ENCODE measurements around the gene C1orf21.

C1orf21 gene

GRCh38 chr1:184455786-184456185 is 69.0 kb downstream of the C1orf21 start:
- DNase-seq = peak in 3 of 4 experiments; percentile 36 to 57 (median 52)

- DNase-seq = peak; percentile 40 to 81 (median 64)
These were observed 69.4 kb downstream of the C1orf21 start for GRCh38 chr1:184456189-184456588.

GRCh38 chr1:184457500-184457899 is 70.7 kb downstream of the C1orf21 start:
- no peak for DNase-seq

GRCh38 chr1:184461321-184461720 is 74.5 kb downstream of the C1orf21 start:
- no peak for DNase-seq

- DNase-seq = peak; percentile 62 to 82 (median 72)
These were observed 75.3 kb downstream of the C1orf21 start for GRCh38 chr1:184462155-184462554.

GRCh38 chr1:184462990-184463389 is 76.2 kb downstream of the C1orf21 start:
- peak in 3 of 4 experiments; percentile 21 to 35 (median 32) for DNase-seq

- no peak for DNase-seq
These were observed 76.9 kb downstream of the C1orf21 start for GRCh38 chr1:184463680-184464079.

- DNase-seq = no peak
These were observed 77.9 kb downstream of the C1orf21 start for GRCh38 chr1:184464757-184465156.

GRCh38 chr1:184465489-184466146 is 78.8 kb downstream of the C1orf21 start:
- DNase-seq = no peak

GRCh38 chr1:184467295-184467694 is 80.5 kb downstream of the C1orf21 start:
- DNase-seq = no peak

- no peak for DNase-seq
These were observed 82.6 kb downstream of the C1orf21 start for GRCh38 chr1:184469396-184469795.

GRCh38 chr1:184471686-184472085 is 84.9 kb downstream of the C1orf21 start:
- DNase-seq = no peak

GRCh38 chr1:184472136-184472535 is 85.3 kb downstream of the C1orf21 start:
- no peak for DNase-seq

- DNase-seq = no peak
These were observed 86.5 kb downstream of the C1orf21 start for GRCh38 chr1:184473176-184473966.

- no peak for DNase-seq
These were observed 89.4 kb downstream of the C1orf21 start for GRCh38 chr1:184476187-184476586.

- DNase-seq = no peak
These were observed 92.8 kb downstream of the C1orf21 start for GRCh38 chr1:184479435-184480167.

GRCh38 chr1:184480736-184481135 is 93.9 kb downstream of the C1orf21 start:
- no peak for DNase-seq

- DNase-seq = no peak
These were observed 95.3 kb downstream of the C1orf21 start for GRCh38 chr1:184482136-184482535.

GRCh38 chr1:184483101-184483683 is 96.4 kb downstream of the C1orf21 start:
- DNase-seq = peak; percentile 71 to 87 (median 82)

- peak in 1 of 4 experiments; percentile 23 for DNase-seq
These were observed 99.2 kb downstream of the C1orf21 start for GRCh38 chr1:184485751-184486723.

- DNase-seq = peak in 2 of 4 experiments; percentile 23 to 25
These were observed 100.1 kb downstream of the C1orf21 start for GRCh38 chr1:184486761-184487445.

Measured in suppressor macrophage (primary cell).